SJSA1 (cell line): ENCODE measurements around the gene ENDOG. TPM values are rescaled to one million over a fixed set of nuclear protein-coding genes. Genes with fewer than 3 reads are reported as not detected.

Source experiments
- DNase-seq, 2 experiments: peaks; one replicate each; pipeline ENCODE4 v3.0.0-alpha.2; 2015 to 2020; ENCODE audit warnings: low spot score in 2 of 2, low read depth in 1 of 2
- H3K27ac ChIP-seq: fragments of 250-450 bp; sonication (Bioruptor Pico); 2 replicates; pipeline ENCODE4 v1.5.1; 2020; ENCODE audit warnings: mild to moderate bottlenecking, moderate library complexity
- H3K27me3 ChIP-seq: fragments of 250-450 bp; sonication (Bioruptor Pico); replicated peaks from 2 replicates; pipeline ENCODE4 v1.5.1; 2020; ENCODE audit warnings: mild to moderate bottlenecking, moderate library complexity
- H3K36me3 ChIP-seq: fragments of 250-450 bp; sonication (Bioruptor Pico); 2 replicates; pipeline ENCODE4 v1.5.1; 2020; ENCODE audit warnings: mild to moderate bottlenecking
- H3K4me1 ChIP-seq: fragments of 250-450 bp; sonication (Bioruptor Pico); replicated peaks from 2 replicates; pipeline ENCODE4 v1.6.1; 2021; ENCODE audit warnings: mild to moderate bottlenecking
- H3K4me3 ChIP-seq: fragments of 250-450 bp; sonication (Bioruptor Pico); 2 replicates; pipeline ENCODE4 v1.5.1; 2020; ENCODE audit warnings: mild to moderate bottlenecking
- H3K9me3 ChIP-seq: fragments of 250-450 bp; sonication (Bioruptor Pico); replicated peaks from 2 replicates; pipeline ENCODE4 v1.5.1; 2020; ENCODE audit warnings: mild to moderate bottlenecking
- total RNA-seq: library from RNA; depleted of rRNA; stranded (reverse); fragments of >200 nt; shearing (Covaris generic); gene quantifications from 2 replicates; pipeline ENCODE4 v1.2.3, GENCODE V29; 2014

ENDOG gene
- total RNA-seq, 1 experiment from 2014 or later = 27.5 TPM

GRCh38 chr9:128809036-128809599 lies 9.2 kb upstream of the ENDOG start:
- no peak for DNase-seq
- no peak overlapping the region for H3K4me3 ChIP-seq
- H3K9me3 ChIP-seq = no peaks in the 10 kb centered on the region
- no peaks in the 10 kb centered on the region for H3K27me3 ChIP-seq
- H3K36me3 ChIP-seq = peaks cover 19% of the 10 kb centered on the region
- no peak overlapping the region for H3K27ac ChIP-seq
- H3K4me1 ChIP-seq = no peaks in the 10 kb centered on the region

GRCh38 chr9:128809831-128810230 lies 8.5 kb upstream of the ENDOG start:
- no peak overlapping the region for H3K27ac ChIP-seq
- no peak for DNase-seq
- no peak overlapping the region for H3K4me3 ChIP-seq
- peaks cover 19% of the 10 kb centered on the region for H3K36me3 ChIP-seq
- H3K4me1 ChIP-seq = no peaks in the 10 kb centered on the region
- H3K27me3 ChIP-seq = no peaks in the 10 kb centered on the region
- H3K9me3 ChIP-seq = no peaks in the 10 kb centered on the region

- DNase-seq = no peak
- no peaks in the 10 kb centered on the region for H3K4me1 ChIP-seq
- no peak overlapping the region for H3K4me3 ChIP-seq
- no peaks in the 10 kb centered on the region for H3K27me3 ChIP-seq
- no peak overlapping the region for H3K27ac ChIP-seq
- H3K9me3 ChIP-seq = no peaks in the 10 kb centered on the region
- peaks cover 15% of the 10 kb centered on the region for H3K36me3 ChIP-seq
Measured at GRCh38 chr9:128810873-128811272, 7.4 kb upstream of the ENDOG start.

- DNase-seq = peak in 1 of 2 experiments; percentile 21
- no peaks in the 10 kb centered on the region for H3K9me3 ChIP-seq
- peaks cover 36% of the 10 kb centered on the region for H3K36me3 ChIP-seq
- H3K27me3 ChIP-seq = no peaks in the 10 kb centered on the region
- peaks cover 8% of the 10 kb centered on the region for H3K4me1 ChIP-seq
- H3K4me3 ChIP-seq = peak overlapping the region; percentile 57
- no peak overlapping the region for H3K27ac ChIP-seq
Measured at GRCh38 chr9:128818839-128819715, 777 bp downstream of the ENDOG start.

- no peak for DNase-seq
- no peaks in the 10 kb centered on the region for H3K9me3 ChIP-seq
- H3K27me3 ChIP-seq = no peaks in the 10 kb centered on the region
- no peak overlapping the region for H3K4me3 ChIP-seq
- no peak overlapping the region for H3K27ac ChIP-seq
- H3K36me3 ChIP-seq = peaks cover 45% of the 10 kb centered on the region
- H3K4me1 ChIP-seq = peaks cover 8% of the 10 kb centered on the region
Measured at GRCh38 chr9:128819716-128820664, 1.7 kb downstream of the ENDOG start.

GRCh38 chr9:128820665-128821583 lies 2.6 kb downstream of the ENDOG start:
- no peak overlapping the region for H3K27ac ChIP-seq
- no peak for DNase-seq
- H3K4me1 ChIP-seq = peaks cover 8% of the 10 kb centered on the region
- peaks cover 54% of the 10 kb centered on the region for H3K36me3 ChIP-seq
- H3K9me3 ChIP-seq = no peaks in the 10 kb centered on the region
- no peak overlapping the region for H3K4me3 ChIP-seq
- H3K27me3 ChIP-seq = no peaks in the 10 kb centered on the region

GRCh38 chr9:128821584-128822406 lies 3.5 kb downstream of the ENDOG start:
- Histone ChIP-seq H3K36me3 (peaks cover 63% of the 10 kb centered on the region), H3K27me3 (no peaks in the 10 kb centered on the region)

DNA sequence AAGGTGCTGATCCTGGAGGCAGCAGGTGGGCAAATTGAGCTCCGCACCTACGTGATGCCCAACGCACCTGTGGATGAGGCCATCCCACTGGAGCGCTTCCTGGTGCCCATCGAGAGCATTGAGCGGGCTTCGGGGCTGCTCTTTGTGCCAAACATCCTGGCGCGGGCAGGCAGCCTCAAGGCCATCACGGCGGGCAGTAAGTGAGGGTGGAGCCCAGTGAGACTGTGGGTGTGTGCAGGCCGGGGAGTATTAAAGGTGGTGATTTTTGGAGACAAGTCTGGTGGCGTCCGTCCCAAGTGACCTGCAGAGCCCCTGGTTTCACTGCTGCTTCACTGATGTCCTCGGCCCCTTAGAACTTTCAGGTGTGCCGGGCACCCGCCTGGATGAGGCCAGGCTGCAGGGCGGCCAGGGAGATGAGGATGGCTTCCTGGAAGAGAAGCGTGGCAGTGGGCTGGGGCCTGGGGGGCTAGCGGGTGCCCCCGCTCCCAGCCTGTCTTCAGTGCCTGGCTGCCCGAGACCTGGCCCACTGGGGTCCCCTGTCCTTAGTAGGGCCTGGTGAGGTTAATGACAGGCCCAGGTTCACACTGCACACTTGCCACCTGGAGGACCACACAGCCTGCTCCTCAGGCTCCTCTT lies 4.2 kb downstream of the ENDOG start:
- Histone ChIP-seq H3K27me3 (no peaks in the 10 kb centered on the region), H3K9me3 (no peaks in the 10 kb centered on the region), H3K36me3 (peaks cover 70% of the 10 kb centered on the region), H3K4me3 (no peak overlapping the region), H3K4me1 (peaks cover 8% of the 10 kb centered on the region), H3K27ac (no peak overlapping the region)
- DNase-seq = no peak

More at GRCh38 chr9:128821584-128822406, 3.5 kb downstream of the ENDOG start:
- no peak for DNase-seq
- Histone ChIP-seq H3K9me3 (no peaks in the 10 kb centered on the region), H3K4me1 (peaks cover 8% of the 10 kb centered on the region), H3K27ac (no peak overlapping the region), H3K4me3 (no peak overlapping the region)

DNA sequence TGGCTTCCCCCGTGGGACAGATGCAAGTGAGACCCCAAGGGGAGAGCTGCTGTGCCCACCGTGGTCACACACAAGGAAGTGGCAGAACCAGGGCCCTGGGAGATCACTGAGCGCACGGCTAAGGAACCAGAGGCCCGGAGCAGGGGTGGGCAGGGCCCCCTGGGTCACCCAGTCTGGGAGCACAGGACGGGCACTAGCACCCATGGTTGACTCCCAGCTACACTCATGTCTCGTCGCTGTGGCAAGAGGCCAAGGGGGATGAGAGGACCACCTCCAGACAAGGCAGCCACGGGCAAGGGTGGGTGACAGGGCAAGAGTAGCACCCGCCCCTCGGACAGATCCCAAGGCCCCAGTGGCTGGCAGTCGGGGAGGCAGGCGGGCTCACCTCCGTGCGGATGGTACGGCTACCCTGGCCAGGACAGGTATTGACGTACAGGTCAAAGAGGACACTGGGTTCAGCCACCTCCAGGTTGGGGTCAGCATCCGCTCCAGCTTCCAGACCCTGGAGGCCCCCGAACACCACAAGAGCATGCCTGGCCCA lies 5.1 kb downstream of the ENDOG start:
- Histone ChIP-seq H3K27ac (no peak overlapping the region), H3K27me3 (no peaks in the 10 kb centered on the region), H3K4me3 (no peak overlapping the region), H3K4me1 (peaks cover 8% of the 10 kb centered on the region), H3K9me3 (no peaks in the 10 kb centered on the region), H3K36me3 (peaks cover 79% of the 10 kb centered on the region)
- no peak for DNase-seq

DNA sequence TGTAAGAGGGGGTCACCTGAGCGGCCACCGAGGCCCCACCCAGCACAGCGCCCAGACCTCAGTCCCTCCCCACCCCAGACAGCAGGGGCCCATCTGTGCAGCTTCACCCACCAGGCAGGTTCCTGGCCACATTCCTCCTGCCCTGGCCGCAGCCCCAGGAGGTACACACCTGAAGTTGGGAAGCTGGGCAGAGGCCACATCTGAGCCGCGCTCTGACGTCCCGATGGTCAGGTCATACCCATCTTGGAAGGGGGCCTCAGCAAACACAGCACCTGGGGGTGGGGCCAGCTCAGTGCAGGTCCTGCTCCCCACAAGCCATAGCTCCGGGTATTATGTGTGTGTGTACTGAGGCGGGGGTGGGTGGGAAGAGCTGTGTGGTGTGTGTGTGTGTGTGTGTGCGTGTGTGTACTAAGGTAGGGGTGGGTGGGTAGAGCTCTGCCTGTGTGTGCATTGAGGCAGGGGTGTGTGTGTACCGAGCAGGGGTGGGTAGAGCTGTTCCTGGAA lies 5.7 kb downstream of the ENDOG start:
- Histone ChIP-seq H3K27ac (no peak overlapping the region), H3K36me3 (peaks cover 83% of the 10 kb centered on the region), H3K27me3 (no peaks in the 10 kb centered on the region), H3K4me1 (peaks cover 10% of the 10 kb centered on the region), H3K4me3 (no peak overlapping the region), H3K9me3 (no peaks in the 10 kb centered on the region)
- DNase-seq = no peak

DNA sequence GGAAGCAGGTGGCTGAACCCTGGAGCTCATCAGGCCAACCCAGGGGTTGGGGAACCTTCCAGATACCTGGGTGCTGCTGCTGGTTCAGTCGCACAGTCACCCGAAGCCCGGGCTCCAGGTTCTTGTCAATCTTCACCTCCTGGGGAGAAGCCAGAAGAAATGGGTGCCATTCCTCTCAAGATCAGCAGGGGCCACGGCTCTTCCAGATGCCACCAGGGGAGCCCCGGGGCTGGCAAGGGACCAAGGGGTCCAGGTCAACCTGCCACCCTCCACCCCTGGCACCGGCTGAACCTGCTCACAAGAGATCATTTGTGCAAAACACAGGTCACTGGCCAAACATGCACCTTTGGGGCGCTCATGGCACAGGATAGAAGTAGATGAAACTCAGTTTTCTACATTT lies 6.6 kb downstream of the ENDOG start:
- Histone ChIP-seq H3K27me3 (no peaks in the 10 kb centered on the region), H3K9me3 (no peaks in the 10 kb centered on the region), H3K4me3 (no peak overlapping the region), H3K36me3 (peaks cover 84% of the 10 kb centered on the region), H3K27ac (no peak overlapping the region), H3K4me1 (peaks cover 8% of the 10 kb centered on the region)
- DNase-seq = no peak
